Measurements from ENCODE around the gene GRK4.
"Not testable (repeated sequence)": the region's sequence is repeated elsewhere in the genome, so short reads cannot be mapped to it uniquely, and the experiment has no call there.

Gene GRK4

DNA sequence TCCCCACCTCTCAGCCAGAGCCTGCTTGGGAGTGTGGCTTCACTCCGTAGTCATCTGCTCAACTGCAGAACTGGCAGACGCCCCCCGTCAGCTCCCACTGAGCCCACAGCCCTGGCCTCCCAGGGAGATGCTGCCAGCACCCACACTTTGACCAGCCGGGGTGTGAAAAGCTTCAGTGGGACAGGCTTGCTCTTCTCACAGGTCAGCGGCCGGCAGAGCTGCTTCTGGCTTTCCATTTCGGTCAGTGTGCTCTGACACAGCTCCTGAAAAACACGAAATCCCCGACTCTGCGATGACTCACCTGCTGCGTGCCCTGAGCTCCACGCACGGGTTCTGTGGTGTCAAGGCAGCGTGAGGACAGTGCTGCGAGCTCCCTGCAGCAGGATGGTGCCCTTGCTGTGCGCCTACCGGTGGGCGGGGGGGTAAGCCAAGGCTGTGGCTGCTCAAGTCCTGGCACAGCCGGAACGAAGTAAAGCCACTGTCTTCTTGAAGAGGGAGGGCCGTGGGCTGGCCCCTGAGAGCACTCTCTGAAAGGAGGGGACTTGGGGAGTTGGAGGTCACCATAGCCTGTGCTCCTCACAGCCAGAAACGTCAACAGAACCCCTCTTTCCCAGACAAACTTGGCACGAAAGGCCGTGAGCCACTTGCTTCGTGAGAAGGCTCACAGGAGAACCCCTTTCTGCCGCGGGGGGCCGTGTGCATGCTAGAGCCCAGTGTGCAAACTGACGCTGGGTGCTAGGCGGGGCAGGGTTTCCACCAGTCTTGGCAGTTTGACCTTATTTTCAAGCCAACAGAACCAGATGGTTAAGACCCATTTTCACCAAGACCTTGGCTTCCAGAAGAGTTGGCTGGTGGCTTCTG is 23.8 kb upstream of the GRK4 start:
- Histone ChIP-seq H3K27me3 (ENCODE audit: control insufficient read depth, insufficient read depth, low read length) (no peaks in the 10 kb centered on the region), H3K4me1 (ENCODE audit: control insufficient read depth, insufficient read depth, low read length) (peaks cover 9% of the 10 kb centered on the region), H3K9me3 (ENCODE audit: control insufficient read depth, insufficient read depth, low read length) (no peaks in the 10 kb centered on the region), H3K36me3 (ENCODE audit: control insufficient read depth, insufficient read depth, low read length) (peaks cover 63% of the 10 kb centered on the region), H3K4me3 (ENCODE audit: low read depth, low read length) (no peak overlapping the region), H3K9ac (ENCODE audit: low read depth, low read length) (no peak overlapping the region)

DNA sequence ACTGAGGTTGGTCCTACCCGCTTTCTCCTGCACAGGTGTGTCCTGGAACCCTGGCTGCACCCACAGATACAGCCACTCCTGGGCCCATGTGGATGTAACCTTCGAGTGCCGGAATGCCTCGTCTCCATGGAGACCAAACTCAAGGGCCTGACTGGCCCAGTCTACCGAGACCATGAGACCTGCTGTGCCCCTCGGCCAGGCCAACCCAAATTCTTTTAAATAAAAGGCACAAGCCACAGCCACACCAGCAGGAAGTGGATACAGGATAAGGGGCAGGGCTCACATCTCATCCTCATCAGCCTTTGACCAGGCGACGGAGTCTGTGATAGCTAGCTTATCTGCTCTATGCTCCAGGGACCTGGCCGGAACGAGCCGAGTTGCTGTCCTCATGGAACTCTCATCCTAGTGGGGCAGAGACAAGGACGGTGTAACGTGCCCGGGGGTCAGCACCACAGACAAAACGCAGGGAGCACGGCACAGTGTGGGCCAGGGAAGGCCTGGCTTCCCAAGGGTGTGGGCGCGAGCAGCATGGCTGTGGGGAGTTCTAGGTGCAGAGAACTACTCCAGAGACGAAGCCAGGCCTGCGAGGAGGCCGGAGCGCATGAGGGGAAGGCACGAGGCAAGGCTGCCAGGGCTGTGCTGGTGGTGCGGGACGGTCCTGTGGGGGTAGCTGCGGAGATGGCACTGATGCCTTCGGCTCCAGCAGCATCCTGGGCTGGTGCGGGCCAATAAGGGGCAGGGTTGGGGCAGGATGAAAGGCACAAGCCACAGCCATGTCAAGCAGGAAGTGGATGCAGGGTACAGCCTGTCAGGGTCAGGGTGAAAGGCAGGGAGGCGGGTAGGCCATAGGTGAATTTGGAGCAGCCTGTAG is 22.9 kb upstream of the GRK4 start:
- no peaks in the 10 kb centered on the region for H3K27me3 ChIP-seq (ENCODE audit: control insufficient read depth, insufficient read depth, low read length)
- H3K36me3 ChIP-seq (ENCODE audit: control insufficient read depth, insufficient read depth, low read length), result peaks cover 71% of the 10 kb centered on the region
- H3K4me1 ChIP-seq (ENCODE audit: control insufficient read depth, insufficient read depth, low read length), result peaks cover 9% of the 10 kb centered on the region
- H3K4me3 ChIP-seq (ENCODE audit: low read depth, low read length), result no peak overlapping the region
- H3K9ac ChIP-seq (ENCODE audit: low read depth, low read length), result no peak overlapping the region
- no peaks in the 10 kb centered on the region for H3K9me3 ChIP-seq (ENCODE audit: control insufficient read depth, insufficient read depth, low read length)

DNA sequence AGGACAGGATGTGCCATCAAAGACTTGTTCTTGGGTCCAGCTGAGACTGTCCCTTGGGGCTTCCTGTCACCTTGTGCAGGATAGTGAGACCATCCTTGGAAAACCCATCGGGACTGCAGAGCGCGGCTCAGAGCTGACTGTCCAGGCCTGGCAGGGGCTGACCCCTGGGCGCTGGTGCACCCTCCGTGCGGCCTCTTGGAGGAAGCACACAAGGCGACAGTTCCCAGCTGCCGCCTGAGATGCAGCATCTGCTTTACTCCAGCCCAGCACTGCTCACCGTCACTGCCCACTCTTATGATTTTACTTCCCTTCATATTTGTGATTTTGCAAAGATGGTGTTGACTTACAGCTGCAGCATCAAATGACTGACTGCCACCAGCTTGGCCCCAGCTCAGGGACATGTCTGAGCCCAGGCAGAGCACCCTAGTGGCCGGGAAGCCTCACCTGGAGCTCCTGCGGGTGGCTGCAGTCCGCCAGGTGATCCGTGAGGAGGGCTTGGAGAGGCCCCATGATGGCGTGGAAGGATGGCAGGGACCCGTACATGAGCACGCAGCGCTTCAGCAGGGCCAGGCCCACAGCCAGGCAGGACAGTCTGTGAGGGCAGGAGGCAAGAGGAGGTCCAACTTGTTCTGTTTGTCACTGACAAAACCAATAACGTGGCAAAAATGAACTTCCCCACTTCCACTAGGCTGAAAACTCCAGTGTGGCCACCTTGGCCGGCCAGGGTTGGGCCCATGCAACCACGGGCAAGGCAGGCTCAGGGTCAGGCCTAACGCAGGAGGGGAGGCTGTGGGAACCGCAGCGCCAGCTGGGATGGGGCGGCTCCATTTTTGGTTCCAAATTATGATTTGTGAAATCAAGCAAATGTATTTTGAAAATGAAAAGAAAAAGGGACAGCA is 22.0 kb upstream of the GRK4 start:
- peaks cover 75% of the 10 kb centered on the region for H3K36me3 ChIP-seq (ENCODE audit: control insufficient read depth, insufficient read depth, low read length)
- no peak overlapping the region for H3K4me3 ChIP-seq (ENCODE audit: low read depth, low read length)
- peaks cover 6% of the 10 kb centered on the region for H3K4me1 ChIP-seq (ENCODE audit: control insufficient read depth, insufficient read depth, low read length)
- no peaks in the 10 kb centered on the region for H3K9me3 ChIP-seq (ENCODE audit: control insufficient read depth, insufficient read depth, low read length)
- H3K9ac ChIP-seq (ENCODE audit: low read depth, low read length), result no peak overlapping the region
- no peaks in the 10 kb centered on the region for H3K27me3 ChIP-seq (ENCODE audit: control insufficient read depth, insufficient read depth, low read length)

DNA sequence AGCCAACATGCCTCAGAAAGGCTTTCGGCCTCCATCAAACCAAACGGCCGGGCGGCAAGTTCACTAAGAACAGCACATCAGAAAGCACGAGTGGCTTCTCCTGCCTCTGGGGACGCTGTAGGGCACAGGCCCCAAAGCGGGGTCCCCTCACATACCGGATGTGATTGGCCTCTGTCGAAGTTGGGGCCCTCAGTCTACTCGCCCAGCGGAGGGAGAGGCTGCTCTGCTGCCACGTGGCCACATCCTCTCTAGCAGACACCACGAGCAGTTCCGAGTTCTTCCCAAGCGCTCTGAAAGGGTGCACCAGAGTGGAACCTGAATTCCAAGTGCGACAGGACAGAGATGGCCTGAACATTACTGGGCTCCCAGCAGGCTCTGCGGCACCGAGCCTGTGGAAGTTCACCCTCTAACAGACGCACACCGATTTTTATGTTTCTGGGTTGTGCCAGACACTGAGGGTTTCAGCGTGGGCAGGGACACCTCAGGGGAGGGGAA is 21.3 kb upstream of the GRK4 start:
- Histone ChIP-seq H3K36me3 (ENCODE audit: control insufficient read depth, insufficient read depth, low read length) (peaks cover 82% of the 10 kb centered on the region), H3K4me1 (ENCODE audit: control insufficient read depth, insufficient read depth, low read length) (peaks cover 4% of the 10 kb centered on the region), H3K9ac (ENCODE audit: low read depth, low read length) (no peak overlapping the region)

DNA sequence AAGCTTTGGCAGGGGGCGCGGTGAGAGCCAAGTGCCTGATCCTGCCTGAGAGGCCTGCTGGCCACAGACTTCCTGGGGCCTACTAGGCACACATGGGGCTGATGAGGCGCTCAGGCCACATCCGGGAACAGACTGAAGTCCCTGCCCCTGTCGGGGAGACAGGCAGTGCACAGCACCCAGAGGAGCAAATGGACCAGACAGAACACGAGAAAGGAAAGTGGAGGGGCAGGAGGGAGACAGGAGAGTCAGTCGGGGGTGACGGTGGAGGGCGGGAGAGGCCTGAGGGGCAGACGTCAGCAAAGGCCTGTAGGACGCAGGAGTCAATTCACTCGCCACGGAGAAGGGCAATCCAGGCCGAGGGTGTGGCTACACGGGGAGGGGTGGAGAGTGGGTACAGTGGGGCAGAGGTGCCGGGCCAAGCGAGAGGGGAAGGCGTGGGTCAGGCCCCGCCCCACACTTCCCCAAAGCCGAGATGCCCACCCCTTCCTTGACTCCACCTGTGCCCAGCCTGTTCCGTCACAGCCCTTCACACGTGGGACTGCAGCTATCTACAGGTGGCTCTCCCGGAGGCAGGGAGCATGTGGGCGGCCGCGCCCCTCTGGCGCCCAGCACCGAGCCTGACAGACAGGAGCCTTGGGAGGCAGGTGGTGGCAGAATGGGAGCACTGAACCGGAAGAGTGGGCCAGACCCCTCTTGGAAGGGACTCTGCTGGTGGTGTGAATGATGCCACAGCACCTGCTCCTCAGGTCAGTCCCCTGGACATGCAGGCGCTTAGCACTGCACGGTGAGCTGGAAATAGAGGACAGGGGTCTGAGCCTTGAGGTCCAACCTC is 20.6 kb upstream of the GRK4 start:
- H3K4me1 ChIP-seq (ENCODE audit: control insufficient read depth, insufficient read depth, low read length), result no peaks in the 10 kb centered on the region
- H3K4me3 ChIP-seq (ENCODE audit: low read depth, low read length), result no peak overlapping the region
- H3K9ac ChIP-seq (ENCODE audit: low read depth, low read length), result no peak overlapping the region
- H3K9me3 ChIP-seq (ENCODE audit: control insufficient read depth, insufficient read depth, low read length), result no peaks in the 10 kb centered on the region
- H3K36me3 ChIP-seq (ENCODE audit: control insufficient read depth, insufficient read depth, low read length), result peaks cover 82% of the 10 kb centered on the region
- no peaks in the 10 kb centered on the region for H3K27me3 ChIP-seq (ENCODE audit: control insufficient read depth, insufficient read depth, low read length)

More for the DNA sequence above, 21.3 kb upstream of the GRK4 start:
- no peaks in the 10 kb centered on the region for H3K9me3 ChIP-seq (ENCODE audit: control insufficient read depth, insufficient read depth, low read length)
- no peaks in the 10 kb centered on the region for H3K27me3 ChIP-seq (ENCODE audit: control insufficient read depth, insufficient read depth, low read length)
- H3K4me3 ChIP-seq (ENCODE audit: low read depth, low read length), result no peak overlapping the region

DNA sequence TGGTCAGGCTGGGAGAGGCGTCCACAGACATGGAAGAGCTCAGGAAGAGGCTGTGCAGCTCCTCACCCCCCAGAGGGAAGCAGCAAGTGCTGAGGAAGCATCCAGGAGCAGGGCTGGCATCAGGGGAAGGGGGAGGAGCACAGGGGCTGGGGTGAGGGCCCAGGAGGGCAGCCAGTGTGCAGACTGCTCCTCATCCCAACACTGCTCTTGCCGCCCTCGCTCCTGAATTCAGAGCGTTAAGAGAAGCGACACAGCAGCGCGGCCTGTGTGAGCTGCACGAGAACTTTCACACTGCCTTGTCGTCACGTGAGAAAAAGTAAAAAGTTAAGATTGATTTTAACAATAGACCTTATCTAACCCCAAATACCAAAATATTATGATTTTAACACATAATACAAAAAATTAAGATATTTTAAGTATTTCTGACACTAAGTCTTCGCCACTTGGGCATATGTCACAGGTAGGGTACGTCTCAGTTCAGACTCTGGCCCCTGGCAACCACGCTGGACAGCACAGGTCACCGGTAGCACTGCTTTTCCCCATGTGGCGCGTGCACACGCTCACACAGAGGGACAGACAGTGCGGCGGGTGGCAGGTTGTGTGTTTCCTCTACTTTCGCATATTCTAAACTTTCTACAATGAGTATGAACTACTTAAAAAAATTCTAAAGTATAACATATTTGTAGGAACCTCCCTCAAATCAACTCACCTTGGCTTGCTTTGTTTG is 19.8 kb upstream of the GRK4 start:
- H3K27me3 ChIP-seq (ENCODE audit: control insufficient read depth, insufficient read depth, low read length), result no peaks in the 10 kb centered on the region
- H3K9me3 ChIP-seq (ENCODE audit: control insufficient read depth, insufficient read depth, low read length), result no peaks in the 10 kb centered on the region
- no peak overlapping the region for H3K9ac ChIP-seq (ENCODE audit: low read depth, low read length)
- no peak overlapping the region for H3K4me3 ChIP-seq (ENCODE audit: low read depth, low read length)
- peaks cover 82% of the 10 kb centered on the region for H3K36me3 ChIP-seq (ENCODE audit: control insufficient read depth, insufficient read depth, low read length)
- no peaks in the 10 kb centered on the region for H3K4me1 ChIP-seq (ENCODE audit: control insufficient read depth, insufficient read depth, low read length)

DNA sequence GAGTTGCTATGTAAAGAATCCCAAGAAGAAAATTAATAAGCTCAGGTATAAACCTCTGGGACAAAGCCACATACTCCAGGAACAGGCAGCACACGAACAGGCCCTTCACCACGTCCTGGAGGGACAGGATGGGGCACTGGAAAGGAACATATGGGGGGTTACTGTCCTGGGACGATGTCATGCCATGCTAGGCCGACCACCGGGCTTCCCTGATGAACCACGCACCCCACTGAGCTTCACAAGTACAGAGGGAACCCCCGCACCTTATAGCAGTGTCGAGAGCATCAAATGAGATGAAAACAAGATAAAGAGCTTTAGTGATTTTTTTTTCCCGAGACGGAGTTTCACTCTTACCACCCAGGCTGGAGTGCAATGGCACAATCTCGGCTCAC is 19.3 kb upstream of the GRK4 start:
- Histone ChIP-seq H3K9me3 (ENCODE audit: control insufficient read depth, insufficient read depth, low read length) (no peaks in the 10 kb centered on the region), H3K4me3 (ENCODE audit: low read depth, low read length) (no peak overlapping the region), H3K9ac (ENCODE audit: low read depth, low read length) (no peak overlapping the region), H3K4me1 (ENCODE audit: control insufficient read depth, insufficient read depth, low read length) (no peaks in the 10 kb centered on the region), H3K27me3 (ENCODE audit: control insufficient read depth, insufficient read depth, low read length) (no peaks in the 10 kb centered on the region), H3K36me3 (ENCODE audit: control insufficient read depth, insufficient read depth, low read length) (peaks cover 80% of the 10 kb centered on the region)

DNA sequence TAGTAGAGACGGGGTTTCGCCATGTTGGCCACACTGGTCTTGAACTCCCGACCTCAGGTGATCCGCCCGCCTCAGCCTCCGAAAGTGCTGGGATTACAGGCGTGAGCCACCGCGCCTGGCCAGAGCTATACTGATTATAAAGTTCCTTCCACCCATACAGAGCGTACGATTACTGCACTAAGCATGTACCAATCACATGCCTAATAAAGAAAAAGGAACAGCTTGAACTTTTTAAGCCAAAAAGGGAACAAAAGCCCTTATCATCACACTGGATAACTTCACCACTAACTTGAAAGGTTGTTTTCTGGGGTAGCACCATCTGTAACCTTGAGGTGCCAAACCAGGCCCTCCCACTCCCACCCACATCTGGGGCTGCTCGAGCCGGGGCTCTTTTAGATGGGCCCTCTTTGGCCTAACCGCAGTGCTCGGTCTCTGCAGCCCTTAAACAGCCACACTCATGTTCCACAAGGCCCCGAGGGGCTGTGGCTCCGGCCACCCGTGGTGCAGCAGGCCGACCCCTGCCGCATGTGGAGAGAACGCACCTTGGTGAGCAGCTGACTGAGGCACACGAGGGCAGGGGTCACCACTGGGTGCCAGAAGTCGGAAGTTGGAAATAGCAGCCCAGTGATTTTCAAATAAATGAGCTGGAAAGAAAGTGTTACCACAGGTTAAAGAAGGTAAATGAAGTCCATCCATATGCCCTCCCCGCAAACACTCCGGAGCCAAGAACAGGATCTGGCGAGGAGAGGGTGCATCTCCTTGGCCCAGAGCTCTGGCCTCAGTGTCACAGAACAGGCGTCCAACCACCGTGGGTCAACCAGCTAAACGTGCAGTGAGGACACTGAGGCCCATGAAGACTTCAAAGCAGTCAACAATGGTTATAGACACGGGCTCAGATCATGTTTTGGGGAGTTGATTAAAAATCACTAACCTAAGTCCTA is 18.5 kb upstream of the GRK4 start:
- Histone ChIP-seq H3K36me3 (ENCODE audit: control insufficient read depth, insufficient read depth, low read length) (peaks cover 80% of the 10 kb centered on the region), H3K9ac (ENCODE audit: low read depth, low read length) (no peak overlapping the region), H3K4me3 (ENCODE audit: low read depth, low read length) (no peak overlapping the region), H3K4me1 (ENCODE audit: control insufficient read depth, insufficient read depth, low read length) (no peaks in the 10 kb centered on the region), H3K27me3 (ENCODE audit: control insufficient read depth, insufficient read depth, low read length) (no peaks in the 10 kb centered on the region), H3K9me3 (ENCODE audit: control insufficient read depth, insufficient read depth, low read length) (no peaks in the 10 kb centered on the region)

DNA sequence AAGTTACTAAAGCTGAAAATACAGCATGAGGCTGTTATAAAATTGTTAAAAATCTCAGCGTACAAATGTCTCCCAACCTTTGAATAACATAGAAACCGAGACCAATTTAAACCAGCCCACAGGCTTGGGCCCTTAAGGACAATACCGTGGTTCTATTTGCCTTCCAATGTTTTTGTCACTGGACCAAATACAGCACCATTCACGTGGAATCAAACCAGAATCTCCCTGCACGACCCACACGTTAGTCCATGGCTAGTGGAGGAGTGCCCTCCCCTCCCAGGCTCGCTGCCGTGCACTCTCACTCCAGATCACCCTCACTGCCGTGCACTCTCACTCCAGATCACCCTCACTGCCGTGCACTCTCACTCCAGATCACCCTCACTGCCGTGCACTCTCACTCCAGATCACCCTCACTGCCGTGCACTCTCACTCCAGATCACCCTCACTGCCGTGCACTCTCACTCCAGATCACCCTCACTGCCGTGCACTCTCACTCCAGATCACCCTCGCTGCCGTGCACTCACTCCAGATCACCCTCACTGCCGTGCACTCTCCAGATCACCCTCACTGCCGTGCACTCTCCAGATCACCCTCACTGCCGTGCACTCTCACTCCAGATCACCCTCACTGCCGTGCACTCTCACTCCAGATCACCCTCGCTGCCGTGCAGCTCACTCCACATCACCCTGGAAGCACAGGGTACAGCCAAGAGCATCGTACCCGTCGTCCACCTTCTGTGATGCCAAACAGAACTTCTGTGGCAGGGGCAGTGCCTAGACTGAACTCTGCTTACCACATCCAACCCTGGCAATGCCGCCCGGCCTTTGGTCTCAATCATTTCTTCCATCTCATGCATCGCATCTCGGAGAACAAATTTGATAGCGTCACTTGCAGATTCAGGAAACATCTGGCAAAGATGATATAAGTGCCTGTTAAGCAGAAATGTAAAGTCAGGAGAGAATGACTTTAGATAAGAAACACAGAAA is 17.5 kb upstream of the GRK4 start:
- not testable (repeated sequence) for H3K27me3 ChIP-seq (ENCODE audit: control insufficient read depth, insufficient read depth, low read length); H3K4me1 ChIP-seq (ENCODE audit: control insufficient read depth, insufficient read depth, low read length); H3K4me3 ChIP-seq (ENCODE audit: low read depth, low read length); H3K9ac ChIP-seq (ENCODE audit: low read depth, low read length); H3K9me3 ChIP-seq (ENCODE audit: control insufficient read depth, insufficient read depth, low read length)
- peaks cover 77% of the 10 kb centered on the region for H3K36me3 ChIP-seq (ENCODE audit: control insufficient read depth, insufficient read depth, low read length)
